ENCODE measurements around the gene SLC12A7. TPM values are rescaled to one million over a fixed set of nuclear protein-coding genes. Genes with fewer than 3 reads are reported as not detected.
"Not testable (repeated sequence)": the region's sequence is repeated elsewhere in the genome, so short reads cannot be mapped to it uniquely, and the experiment has no call there.

Gene SLC12A7
- total and polyA plus RNA-seq, 7 experiments from 2014 or later: 6.4 to 101 (median 61.9) TPM

DNA sequence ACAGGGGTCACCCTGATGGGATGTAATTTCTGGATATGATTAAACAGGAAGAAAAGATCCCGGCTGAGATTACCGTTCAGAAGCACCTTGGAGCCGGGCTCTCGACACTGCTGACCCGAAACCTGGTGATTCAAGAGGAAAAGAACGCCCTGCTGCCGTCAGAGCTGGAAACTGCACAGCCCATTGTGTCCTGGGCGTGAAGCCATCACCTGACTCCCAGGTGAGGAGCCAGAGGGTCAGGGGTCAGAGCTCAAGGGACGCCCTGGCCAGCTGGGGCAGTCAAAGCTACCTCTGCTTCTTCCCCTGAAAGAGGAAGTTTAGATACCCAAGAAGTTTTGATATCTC lies 17.8 kb upstream of the SLC12A7 start:
- H3K27ac ChIP-seq (ENCODE audit: low read depth, low read length): no peak overlapping the region
- no peaks in the 10 kb centered on the region for H3K27me3 ChIP-seq (ENCODE audit: control insufficient read depth in 2 of 2, insufficient read depth in 2 of 2, low read length in 2 of 2)
- H3K4me1 Mint-ChIP-seq: peaks cover 0 to 5% (median 0%) of the 10 kb centered on the region in 7 donors
- no peak overlapping the region for H3K27ac Mint-ChIP-seq
- H3K36me3 Mint-ChIP-seq: no peaks in the 10 kb centered on the region
- ATAC-seq (no peak), DNase-seq (no peak)
- H3K4me1 ChIP-seq (ENCODE audit: control insufficient read depth in 2 of 2, insufficient read depth in 2 of 2, low read length in 2 of 2): no peaks in the 10 kb centered on the region
- intact Hi-C loops (cut with micrococcal nuclease): no loop called here
- peaks cover 0 to 2% (median 0%) of the 10 kb centered on the region in 11 donors for H3K9me3 Mint-ChIP-seq
- CTCF ChIA-PET: no interaction called here
- peaks cover 0 to 18% (median 3%) of the 10 kb centered on the region in 5 donors for H3K27me3 Mint-ChIP-seq
- POLR2A ChIA-PET: no interaction called here
- H3K9me3 ChIP-seq (ENCODE audit: control insufficient read depth in 2 of 3, low read length in 3 of 3): no peaks in the 10 kb centered on the region
- H3K36me3 ChIP-seq (ENCODE audit: control insufficient read depth in 2 of 3, insufficient read depth in 3 of 3, low read length in 3 of 3): no peaks in the 10 kb centered on the region
- no peak overlapping the region for H3K4me3 Mint-ChIP-seq
- no peak overlapping the region for H3K4me3 ChIP-seq (ENCODE audit: low read length)

DNA sequence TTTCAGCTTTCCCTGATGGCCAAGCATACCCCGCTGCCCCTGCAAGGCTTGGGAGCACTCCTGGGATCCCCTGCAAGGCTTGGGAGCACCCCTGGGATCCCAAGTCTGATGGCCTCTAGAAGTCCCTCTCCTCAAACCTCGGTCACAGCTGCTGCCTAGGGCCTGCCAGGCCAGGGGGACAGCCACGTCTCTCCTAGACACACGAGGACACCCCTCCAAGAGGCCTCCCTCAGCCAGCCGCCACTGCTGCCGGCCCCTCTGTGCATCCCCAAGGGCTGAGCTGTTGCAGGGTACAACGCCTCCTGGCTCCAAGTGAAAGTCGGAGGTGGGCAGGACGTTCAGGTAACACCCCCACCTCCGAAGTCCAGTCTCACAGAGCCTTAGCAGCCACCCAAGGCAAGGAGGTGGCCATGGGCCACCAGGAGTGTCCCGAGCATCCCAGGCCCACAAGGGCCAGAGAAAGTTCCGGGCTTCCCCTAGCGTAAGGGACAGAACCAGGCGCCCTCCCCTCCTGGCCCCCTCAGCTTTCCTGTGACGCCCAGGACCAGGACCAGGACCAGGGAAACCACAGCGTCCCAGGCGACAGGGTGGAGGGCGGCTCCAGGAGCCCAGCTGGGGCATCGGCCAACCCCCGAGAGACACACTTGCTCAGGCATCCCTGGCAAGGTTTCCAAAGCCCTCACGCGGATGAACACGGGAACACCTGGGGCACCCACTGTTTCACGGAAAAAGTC lies 17.3 kb upstream of the SLC12A7 start:
- no peak overlapping the region for H3K4me3 Mint-ChIP-seq
- H3K27me3 Mint-ChIP-seq: peaks cover 0 to 18% (median 3%) of the 10 kb centered on the region in 5 donors
- Histone ChIP-seq H3K4me1 (ENCODE audit: control insufficient read depth in 2 of 2, insufficient read depth in 2 of 2, low read length in 2 of 2) (no peaks in the 10 kb centered on the region), H3K4me3 (ENCODE audit: low read length) (no peak overlapping the region), H3K9me3 (ENCODE audit: control insufficient read depth in 2 of 3, low read length in 3 of 3) (no peaks in the 10 kb centered on the region), H3K36me3 (ENCODE audit: control insufficient read depth in 2 of 3, insufficient read depth in 3 of 3, low read length in 3 of 3) (no peaks in the 10 kb centered on the region), H3K27ac (ENCODE audit: low read depth, low read length) (no peak overlapping the region), H3K27me3 (ENCODE audit: control insufficient read depth in 2 of 2, insufficient read depth in 2 of 2, low read length in 2 of 2) (no peaks in the 10 kb centered on the region)
- peaks cover 0 to 5% (median 0%) of the 10 kb centered on the region in 7 donors for H3K4me1 Mint-ChIP-seq
- DNase-seq: no peak
- peaks cover 0 to under 1% (median 0%) of the 10 kb centered on the region in 5 donors for H3K36me3 Mint-ChIP-seq
- ChIA-PET POLR2A (no interaction called here), CTCF (no interaction called here)
- ATAC-seq: no peak
- no peak overlapping the region for H3K27ac Mint-ChIP-seq
- H3K9me3 Mint-ChIP-seq: peaks cover 0 to 2% (median 0%) of the 10 kb centered on the region in 11 donors
- intact Hi-C loops (cut with micrococcal nuclease): no loop called here

DNA sequence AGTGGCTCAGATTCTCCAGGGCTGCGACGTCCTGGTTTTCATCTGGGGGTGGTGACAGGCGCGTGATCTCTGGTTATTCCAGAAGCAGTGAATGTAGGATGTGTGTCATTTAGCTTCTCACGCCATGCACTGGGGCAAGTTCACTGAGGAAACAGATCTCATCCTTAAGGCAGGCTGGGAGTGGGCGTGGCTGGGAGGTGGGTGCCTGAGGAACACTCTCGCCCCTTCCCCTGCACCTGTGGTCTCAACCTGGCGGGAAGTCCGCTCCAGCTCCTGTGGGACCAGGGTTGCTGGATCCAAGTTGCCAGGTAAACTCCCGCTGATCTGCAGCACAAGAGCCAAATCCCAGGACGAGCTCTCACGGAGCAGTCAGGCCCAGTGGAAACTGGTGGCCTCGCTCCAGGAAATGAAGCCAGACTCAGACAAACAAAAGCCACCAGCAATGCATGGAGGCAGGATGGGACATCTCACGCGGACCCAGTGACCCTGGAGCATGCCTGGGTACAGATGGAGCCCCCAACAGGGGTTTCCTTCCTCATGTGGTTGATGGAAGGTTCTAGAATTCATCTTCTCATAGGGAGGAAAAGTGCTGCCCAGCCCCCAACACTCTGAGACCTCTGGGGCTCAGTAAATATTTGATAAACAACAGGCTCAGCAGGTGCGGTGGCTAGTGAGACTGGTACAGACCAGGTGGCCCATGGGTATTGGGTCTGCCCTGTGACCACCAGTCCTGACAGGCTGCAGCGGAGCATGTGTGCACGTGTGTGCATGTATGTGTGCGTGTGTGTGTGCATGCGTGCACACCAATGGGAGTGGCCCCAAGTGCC lies 16.3 kb upstream of the SLC12A7 start:
- Histone ChIP-seq H3K27ac (ENCODE audit: low read depth, low read length) (no peak overlapping the region), H3K4me3 (ENCODE audit: low read length) (no peak overlapping the region), H3K9me3 (ENCODE audit: control insufficient read depth in 2 of 3, low read length in 3 of 3) (no peaks in the 10 kb centered on the region), H3K36me3 (ENCODE audit: control insufficient read depth in 2 of 3, insufficient read depth in 3 of 3, low read length in 3 of 3) (no peaks in the 10 kb centered on the region), H3K4me1 (ENCODE audit: control insufficient read depth in 2 of 2, insufficient read depth in 2 of 2, low read length in 2 of 2) (no peaks in the 10 kb centered on the region), H3K27me3 (ENCODE audit: control insufficient read depth in 2 of 2, insufficient read depth in 2 of 2, low read length in 2 of 2) (no peaks in the 10 kb centered on the region)
- no peak for ATAC-seq
- H3K36me3 Mint-ChIP-seq: peaks cover 0 to 3% (median 0%) of the 10 kb centered on the region in 5 donors
- no peak for DNase-seq
- ChIA-PET POLR2A (no interaction called here), CTCF (no interaction called here)
- peaks cover 0 to 2% (median 0%) of the 10 kb centered on the region in 11 donors for H3K9me3 Mint-ChIP-seq
- H3K4me3 Mint-ChIP-seq: no peak overlapping the region
- H3K27me3 Mint-ChIP-seq: peaks cover 0 to 18% (median 3%) of the 10 kb centered on the region in 5 donors
- H3K4me1 Mint-ChIP-seq: peaks cover 0 to 5% (median 0%) of the 10 kb centered on the region in 7 donors
- intact Hi-C loops (cut with micrococcal nuclease): no loop called here
- H3K27ac Mint-ChIP-seq: no peak overlapping the region

DNA sequence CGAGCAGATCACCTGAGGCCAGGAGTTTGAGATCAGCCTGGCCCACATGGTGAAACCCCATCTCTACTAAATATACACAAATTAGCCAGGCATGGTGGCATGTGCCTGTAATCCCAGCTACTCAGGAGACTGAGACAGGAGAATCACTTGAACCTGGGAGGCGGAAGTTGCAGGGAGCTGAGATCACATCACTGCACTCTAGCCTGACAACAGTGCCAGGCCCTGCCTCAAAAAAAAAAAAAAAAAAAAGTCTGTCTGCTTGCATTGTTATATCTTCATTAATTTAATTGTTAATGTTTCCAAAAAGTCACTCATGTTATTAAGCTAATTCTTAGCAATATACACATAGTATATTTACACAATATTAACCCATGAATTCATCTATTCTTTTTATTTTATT lies 13.8 kb upstream of the SLC12A7 start:
- not testable (repeated sequence) for H3K4me1 Mint-ChIP-seq, H3K4me3 Mint-ChIP-seq

DNA sequence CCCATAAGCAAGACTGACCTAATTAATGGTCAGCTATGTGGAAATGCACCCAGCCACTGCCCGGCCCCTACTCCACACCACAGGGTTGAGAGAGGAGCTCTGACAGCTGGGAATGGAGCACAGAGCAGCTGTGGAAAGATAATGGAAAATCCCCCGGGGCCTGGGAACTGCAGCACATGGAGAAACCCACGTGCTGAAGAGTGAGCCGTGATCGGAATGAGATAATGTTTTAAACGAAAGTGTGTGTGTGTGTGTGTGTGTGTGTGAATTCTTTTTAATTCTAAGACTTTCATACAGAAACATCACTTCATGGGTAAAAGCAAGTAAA lies 13.1 kb upstream of the SLC12A7 start:
- Mint-ChIP-seq H3K4me1 (peaks cover 0 to 5% (median 0%) of the 10 kb centered on the region in 7 donors), H3K36me3 (peaks cover 0 to 3% (median 0%) of the 10 kb centered on the region in 5 donors), H3K27ac (no peak overlapping the region), H3K4me3 (no peak overlapping the region), H3K9me3 (no peaks in the 10 kb centered on the region), H3K27me3 (peaks cover 0 to 18% (median 3%) of the 10 kb centered on the region in 5 donors)
- ChIA-PET POLR2A (interaction anchor here (1.4 kb wide), 1 partner anchor 19 kb away, joined by 3 read pairs; no protein-coding TSS in a partner anchor), CTCF (no interaction called here)
- intact Hi-C loops (cut with micrococcal nuclease): no loop called here
- no peaks in the 10 kb centered on the region for H3K27me3 ChIP-seq (ENCODE audit: control insufficient read depth in 2 of 2, insufficient read depth in 2 of 2, low read length in 2 of 2)
- H3K36me3 ChIP-seq (ENCODE audit: control insufficient read depth in 2 of 3, insufficient read depth in 3 of 3, low read length in 3 of 3): no peaks in the 10 kb centered on the region
- H3K4me3 ChIP-seq (ENCODE audit: low read length): no peak overlapping the region
- H3K4me1 ChIP-seq (ENCODE audit: control insufficient read depth in 2 of 2, insufficient read depth in 2 of 2, low read length in 2 of 2): no peaks in the 10 kb centered on the region
- DNase-seq: no peak
- no peak overlapping the region for H3K27ac ChIP-seq (ENCODE audit: low read depth, low read length)
- no peak for ATAC-seq
- H3K9me3 ChIP-seq (ENCODE audit: control insufficient read depth in 2 of 3, low read length in 3 of 3): no peaks in the 10 kb centered on the region

More for the DNA sequence above, 13.8 kb upstream of the SLC12A7 start:
- H3K36me3 Mint-ChIP-seq; CTCF ChIA-PET; ATAC-seq; H3K4me1 ChIP-seq (ENCODE audit: control insufficient read depth in 2 of 2, insufficient read depth in 2 of 2, low read length in 2 of 2); H3K9me3 ChIP-seq (ENCODE audit: control insufficient read depth in 2 of 3, low read length in 3 of 3); H3K36me3 ChIP-seq (ENCODE audit: control insufficient read depth in 2 of 3, insufficient read depth in 3 of 3, low read length in 3 of 3); H3K27me3 ChIP-seq (ENCODE audit: control insufficient read depth in 2 of 2, insufficient read depth in 2 of 2, low read length in 2 of 2); H3K9me3 Mint-ChIP-seq; H3K27ac ChIP-seq (ENCODE audit: low read depth, low read length); intact Hi-C loops (cut with micrococcal nuclease); H3K4me3 ChIP-seq (ENCODE audit: low read length); DNase-seq; H3K27ac Mint-ChIP-seq: not testable (repeated sequence)
- POLR2A ChIA-PET: interaction anchor here (1.4 kb wide), 1 partner anchor 20 kb away, joined by 3 read pairs; no protein-coding TSS in a partner anchor
- peaks cover 0 to 18% (median 3%) of the 10 kb centered on the region in 5 donors for H3K27me3 Mint-ChIP-seq

DNA sequence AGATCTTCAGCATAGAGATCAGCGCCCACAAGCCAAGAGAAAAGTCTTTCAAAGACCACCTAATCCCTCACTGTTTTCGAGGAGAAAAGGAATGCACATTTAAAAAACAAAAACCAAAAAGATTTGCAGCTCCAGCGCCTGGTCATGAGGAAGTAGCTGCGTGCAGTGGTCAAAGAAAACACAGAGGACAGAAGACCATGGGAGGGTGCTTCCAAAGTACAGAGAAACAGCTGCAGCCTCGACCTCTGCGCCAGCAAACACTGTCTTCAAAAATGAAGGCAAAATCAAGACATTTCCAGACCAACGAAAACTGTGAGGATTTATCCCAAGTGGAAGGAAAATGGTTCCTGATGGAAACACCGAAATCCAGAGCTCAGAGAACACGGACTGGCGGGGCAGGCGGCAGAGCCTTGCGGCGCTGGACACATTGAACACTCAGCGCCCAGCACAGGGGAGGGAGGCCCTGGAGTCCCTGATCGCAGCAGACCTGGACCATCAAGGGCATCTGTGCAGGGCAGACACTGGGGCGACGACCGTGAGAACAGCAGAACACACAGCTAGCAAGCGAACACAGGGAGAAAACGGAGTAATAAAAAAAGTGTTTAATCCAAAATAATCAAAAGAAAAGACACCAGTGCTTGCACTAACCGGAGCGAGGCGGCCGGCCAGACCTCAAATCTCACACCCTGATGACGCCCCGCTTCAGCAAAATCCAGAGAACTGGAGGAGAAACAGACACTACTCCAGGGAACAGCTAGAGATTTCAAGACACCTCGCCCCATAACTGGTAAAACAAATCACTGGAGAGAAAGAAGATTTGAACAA lies 12.6 kb upstream of the SLC12A7 start:
- Mint-ChIP-seq H3K4me3 (no peak overlapping the region), H3K27me3 (peaks cover 0 to 18% (median 3%) of the 10 kb centered on the region in 5 donors)

More for the DNA sequence above, 12.6 kb upstream of the SLC12A7 start:
- no peak overlapping the region for H3K27ac Mint-ChIP-seq
- no peaks in the 10 kb centered on the region for H3K27me3 ChIP-seq (ENCODE audit: control insufficient read depth in 2 of 2, insufficient read depth in 2 of 2, low read length in 2 of 2)
- no peaks in the 10 kb centered on the region for H3K9me3 Mint-ChIP-seq
- H3K4me3 ChIP-seq (ENCODE audit: low read length): no peak overlapping the region
- H3K9me3 ChIP-seq (ENCODE audit: control insufficient read depth in 2 of 3, low read length in 3 of 3): no peaks in the 10 kb centered on the region
- DNase-seq (no peak), ATAC-seq (no peak)
- H3K36me3 Mint-ChIP-seq: peaks cover 0 to 3% (median 0%) of the 10 kb centered on the region in 5 donors
- peaks cover 0 to 5% (median 0%) of the 10 kb centered on the region in 7 donors for H3K4me1 Mint-ChIP-seq
- no peaks in the 10 kb centered on the region for H3K36me3 ChIP-seq (ENCODE audit: control insufficient read depth in 2 of 3, insufficient read depth in 3 of 3, low read length in 3 of 3)
- intact Hi-C loops (cut with micrococcal nuclease): no loop called here
- ChIA-PET POLR2A (interaction anchor here (1.4 kb wide), 1 partner anchor 19 kb away, joined by 3 read pairs; no protein-coding TSS in a partner anchor), CTCF (interaction anchor here (0.9 kb wide), 1 partner anchor 11 kb away, joined by 3 read pairs; no protein-coding TSS in a partner anchor)
- H3K27ac ChIP-seq (ENCODE audit: low read depth, low read length): no peak overlapping the region
- H3K4me1 ChIP-seq (ENCODE audit: control insufficient read depth in 2 of 2, insufficient read depth in 2 of 2, low read length in 2 of 2): no peaks in the 10 kb centered on the region
